Lower lobe of right lung (tissue), 2 donors: ENCODE data around the gene TMPRSS5. TPM values are rescaled to one million over a fixed set of nuclear protein-coding genes. Genes with fewer than 3 reads are reported as not detected.

Experiments used
- ATAC-seq, 2 donors: fragments of 200-7000 bp; cut with Tn5 transposase; one replicate each; pipeline ENCODE4 v1.9.1; 2020 to 2022; ENCODE audit warnings: mild to moderate bottlenecking in 2 of 2, moderate library complexity in 2 of 2
- DNase-seq: peaks from one replicate; pipeline ENCODE4 v3.0.0-alpha.2; 2020
- H3K27ac ChIP-seq: fragments of 200-600 bp; one replicate; pipeline ENCODE4 v1.8.0; 2022
- H3K27me3 ChIP-seq: fragments of 200-600 bp; one replicate; pipeline ENCODE4 v1.8.0; 2022; ENCODE audit warnings: low read depth
- H3K36me3 ChIP-seq: fragments of 200-600 bp; one replicate; pipeline ENCODE4 v1.8.0; 2022; ENCODE audit warnings: mild to moderate bottlenecking
- H3K4me1 ChIP-seq: fragments of 200-600 bp; one replicate; pipeline ENCODE4 v1.8.0; 2022
- H3K4me3 ChIP-seq: fragments of 200-600 bp; one replicate; pipeline ENCODE4 v1.8.0; 2022; ENCODE audit warnings: mild to moderate bottlenecking
- H3K9me3 ChIP-seq: fragments of 200-600 bp; one replicate; pipeline ENCODE4 v1.8.0; 2022
- CTCF ChIP-seq: fragments of 200-600 bp; IDR thresholded peaks from one replicate; pipeline ENCODE4 v1.8.0; 2022; ENCODE audit warnings: antibody characterized with exemption, mild to moderate bottlenecking
- intact Hi-C: fragments of 100-400 bp; cut with DNase I; formaldehyde crosslinking; loops from one replicate; pipeline ENCODE4 v1.11.0; 2022
- total RNA-seq: library from RNA; stranded (reverse); fragmentation: NEBNext Ultra II Directional; extraction: Animal tissue kit (Norgen Biotek cat#: 25700); gene quantifications from one replicate; pipeline ENCODE4 v1.2.1, GENCODE V29; 2021
- donor health status: DM: no; HTN: yes; CAD: no; lungs with severe emphysema.

Gene TMPRSS5
- total RNA-seq, 1 donor from 2014 or later: 1.1 TPM

- TF ChIP-seq CTCF: no peak
- Histone ChIP-seq H3K4me1 (no peaks in the 10 kb centered on the region), H3K4me3 (no peak overlapping the region), H3K27me3 (no peaks in the 10 kb centered on the region), H3K36me3 (peaks cover 30% of the 10 kb centered on the region), H3K27ac (no peak overlapping the region), H3K9me3 (no peaks in the 10 kb centered on the region)
- no peak for ATAC-seq
- no peak for DNase-seq
- intact Hi-C loops: no loop called here
Measured at GRCh38 chr11:113729456-113729855, 23.3 kb upstream of the TMPRSS5 start.

- intact Hi-C loops: no loop called here
- H3K27me3 ChIP-seq: no peaks in the 10 kb centered on the region
- H3K4me1 ChIP-seq: no peaks in the 10 kb centered on the region
- TF ChIP-seq CTCF: no peak
- H3K27ac ChIP-seq: no peak overlapping the region
- peak; percentile 63 to 64 for ATAC-seq
- no peaks in the 10 kb centered on the region for H3K9me3 ChIP-seq
- peaks cover 23% of the 10 kb centered on the region for H3K36me3 ChIP-seq
- no peak overlapping the region for H3K4me3 ChIP-seq
- no peak for DNase-seq
Measured at GRCh38 chr11:113728814-113729213, 22.7 kb upstream of the TMPRSS5 start.

- H3K4me3 ChIP-seq: no peak overlapping the region
- intact Hi-C loops: no loop called here
- TF ChIP-seq CTCF: no peak
- H3K27ac ChIP-seq: no peak overlapping the region
- no peaks in the 10 kb centered on the region for H3K9me3 ChIP-seq
- no peak for ATAC-seq
- no peaks in the 10 kb centered on the region for H3K36me3 ChIP-seq
- no peaks in the 10 kb centered on the region for H3K27me3 ChIP-seq
- DNase-seq: no peak
- no peaks in the 10 kb centered on the region for H3K4me1 ChIP-seq
Measured at GRCh38 chr11:113725913-113726312, 19.8 kb upstream of the TMPRSS5 start.

- Histone ChIP-seq H3K27ac (no peak overlapping the region), H3K36me3 (no peaks in the 10 kb centered on the region), H3K4me3 (no peak overlapping the region), H3K4me1 (no peaks in the 10 kb centered on the region), H3K9me3 (no peaks in the 10 kb centered on the region), H3K27me3 (no peaks in the 10 kb centered on the region)
- DNase-seq (no peak), ATAC-seq (no peak)
- intact Hi-C loops: no loop called here
- TF ChIP-seq CTCF: no peak
Measured at GRCh38 chr11:113725407-113725806, 19.3 kb upstream of the TMPRSS5 start.

GRCh38 chr11:113724778-113725177 lies 18.7 kb upstream of the TMPRSS5 start:
- DNase-seq: no peak
- H3K9me3 ChIP-seq: no peaks in the 10 kb centered on the region
- no peak for TF ChIP-seq CTCF
- H3K4me3 ChIP-seq: no peak overlapping the region
- H3K27me3 ChIP-seq: no peaks in the 10 kb centered on the region
- no peak for ATAC-seq
- no peaks in the 10 kb centered on the region for H3K36me3 ChIP-seq
- no peaks in the 10 kb centered on the region for H3K4me1 ChIP-seq
- intact Hi-C loops: no loop called here
- no peak overlapping the region for H3K27ac ChIP-seq

- no peak for ATAC-seq
- H3K27ac ChIP-seq: no peak overlapping the region
- intact Hi-C loops: no loop called here
- no peak for DNase-seq
- no peak overlapping the region for H3K4me3 ChIP-seq
- H3K27me3 ChIP-seq: no peaks in the 10 kb centered on the region
- no peaks in the 10 kb centered on the region for H3K4me1 ChIP-seq
- no peak for TF ChIP-seq CTCF
- no peaks in the 10 kb centered on the region for H3K9me3 ChIP-seq
- no peaks in the 10 kb centered on the region for H3K36me3 ChIP-seq
Measured at GRCh38 chr11:113723787-113724186, 17.7 kb upstream of the TMPRSS5 start.
